Endothelial cell of umbilical vein (primary cell): ENCODE measurements around the gene HOXC13. TPM values are rescaled to one million over a fixed set of nuclear protein-coding genes. Genes with fewer than 3 reads are reported as not detected.

ENCODE experiments used
- BruUV-seq: library from RNA; stranded (reverse); fragments of 400-500 nt; replicated peaks from 2 replicates; lab custom pipeline; 2021; lab: Mats Ljungman, UMichigan
- CTCF ChIA-PET: fragments of 300-600, 350-600 bp; sonication (Branson Sonifier 250); formaldehyde crosslinking; loops from one replicate; lab custom pipeline; 2021; ENCODE audit warnings: antibody characterized with exemption, inconsistent platforms; lab: Charles Lee
- POLR2A ChIA-PET: fragments of 300-600, 350-600 bp; sonication (Branson Sonifier 250); formaldehyde crosslinking; loops from one replicate; lab custom pipeline; 2021; ENCODE audit warnings: antibody characterized with exemption, inconsistent platforms; lab: Charles Lee
- DNase-seq: peaks from one replicate; pipeline ENCODE4 v3.0.0-alpha.2; 2011; ENCODE audit warnings: low read depth, low spot score
- FAIRE-seq: peaks from 2 replicates; lab custom pipeline; 2011; peaks lifted over from hg19 to GRCh38; lab: Jason Lieb, UNC
- H2AFZ ChIP-seq: 2 replicates; pipeline ENCODE4 v1.6.0; 2012; ENCODE audit warnings: low read depth, low read length, control low read depth, inconsistent platforms
- H3K27ac ChIP-seq: 2 replicates; pipeline ENCODE4 v1.5.1; 2011; ENCODE audit warnings: low read depth, mild to moderate bottlenecking, control low read depth, low read length, moderate library complexity; ENCODE audit not compliant: insufficient read depth
- H3K27me3 ChIP-seq, 2 experiments: 2 replicates each; pipeline versions ENCODE4 v1.6.0 to v1.6.1; 2011; ENCODE audit warnings: low read length in 2 of 2, mixed read lengths in 1 of 2; ENCODE audit not compliant: control insufficient read depth in 2 of 2, insufficient read depth in 2 of 2
- H3K36me3 ChIP-seq, 2 experiments: 2 replicates in 1 of 2; 3 replicates in 1 of 2; pipeline ENCODE4 v1.5.1; 2011; ENCODE audit warnings: low read length in 2 of 2, mild to moderate bottlenecking in 1 of 2, moderate library complexity in 1 of 2; ENCODE audit not compliant: control insufficient read depth in 2 of 2, insufficient read depth in 2 of 2; ENCODE audit errors: extremely low read depth in 1 of 2
- H3K4me1 ChIP-seq: 3 replicates; pipeline ENCODE4 v1.5.1; 2011; ENCODE audit warnings: mild to moderate bottlenecking, low read length; ENCODE audit not compliant: control insufficient read depth, insufficient read depth; ENCODE audit errors: extremely low read depth
- H3K4me2 ChIP-seq: 2 replicates; pipeline ENCODE4 v1.6.1; 2011; ENCODE audit warnings: low read length, control low read depth, mixed read lengths; ENCODE audit not compliant: insufficient read depth
- H3K4me3 ChIP-seq, 3 experiments: fragments of 200-600 bp in 1 of 3; sonication (generic), shearing (Covaris generic) in 1 of 3; replicated peaks in 1 of 3; 2 replicates each; pipeline ENCODE4 v1.5.1; 2011 to 2016; ENCODE audit warnings: control low read depth in 3 of 3, low read length in 3 of 3, mild to moderate bottlenecking in 2 of 3, inconsistent platforms in 1 of 3, low read depth in 1 of 3, moderate library complexity in 1 of 3; ENCODE audit not compliant: insufficient read depth in 1 of 3
- H3K79me2 ChIP-seq: 2 replicates; pipeline ENCODE4 v1.6.0; 2012; ENCODE audit warnings: low read length, inconsistent platforms; ENCODE audit not compliant: control insufficient read depth, insufficient read depth
- H3K9ac ChIP-seq: replicated peaks from 2 replicates; pipeline ENCODE3; 2011; ENCODE audit warnings: low read length, control low read depth; ENCODE audit not compliant: insufficient read depth; ENCODE audit errors: extremely low read depth
- H3K9me1 ChIP-seq: replicated peaks from 3 replicates; pipeline ENCODE4 v1.6.0; 2011; ENCODE audit warnings: mild to moderate bottlenecking, low read length; ENCODE audit not compliant: control insufficient read depth, insufficient read depth; ENCODE audit errors: extremely low read depth
- H3K9me3 ChIP-seq: replicated peaks from 2 replicates; pipeline ENCODE4 v1.5.1; 2012; ENCODE audit warnings: low read length, inconsistent platforms; ENCODE audit not compliant: control insufficient read depth, insufficient read depth
- H4K20me1 ChIP-seq: replicated peaks from 2 replicates; pipeline ENCODE3; 2011; ENCODE audit warnings: mild to moderate bottlenecking, low read length; ENCODE audit not compliant: control insufficient read depth, insufficient read depth; ENCODE audit errors: extremely low read depth
- EZH2 ChIP-seq: IDR thresholded peaks from 2 replicates; pipeline ENCODE4 v1.6.1; 2012; ENCODE audit warnings: borderline replicate concordance, low read depth, mild to moderate bottlenecking, moderate library complexity, low read length, inconsistent platforms; ENCODE audit not compliant: severe bottlenecking
- GATA2 ChIP-seq: IDR thresholded peaks from 2 replicates; pipeline ENCODE4 v1.7.0; 2011; ENCODE audit warnings: low read depth, mild to moderate bottlenecking, moderate library complexity, mixed read lengths, low read length; ENCODE audit not compliant: insufficient read length, insufficient read depth
- POLR2A ChIP-seq: IDR thresholded peaks from 2 replicates; pipeline ENCODE4 v1.6.1; 2012; ENCODE audit warnings: low read depth, mild to moderate bottlenecking, control low read depth, low read length
- dilution Hi-C: fragments of 300-500 bp; cut with MboI; formaldehyde crosslinking; loops from one replicate; pipeline ENCODE4 v1.15.0; 2019; ENCODE audit warnings: low sequenced_read_pairs; ENCODE audit not compliant: extremely low pct_ligation_motif_present
- intact Hi-C: fragments of 100-400 bp; cut with micrococcal nuclease; formaldehyde crosslinking; loops from one replicate; pipeline ENCODE4 v1.10.0; 2022
- polyA plus RNA-seq, 4 experiments: library from polyadenylated mRNA; depleted of rRNA in 3 of 4; stranded (reverse) in 3 of 4; unstranded in 1 of 4; fragments of >200 nt; gene quantifications; 2 replicates each; pipeline versions ENCODE4 v1.2.1 to v1.2.3, GENCODE V29; 2011 to 2012; ENCODE audit warnings: missing spikeins in 1 of 4
- total RNA-seq: library from RNA; stranded (reverse); gene quantifications from 2 replicates; pipeline ENCODE4 v1.2.3, GENCODE V29; 2021
- TF ChIP-seq, protein P1 (sequence below): IDR thresholded peaks from 2 replicates; pipeline ENCODE4 v1.6.1; 2011; ENCODE audit not compliant: insufficient read depth, insufficient read length

The HOXC13 gene
- total and polyA plus RNA-seq, 2 donors (not counting 3 experiments of a cell fraction or from before 2014, with no cell fraction given) = not detected

DNA sequence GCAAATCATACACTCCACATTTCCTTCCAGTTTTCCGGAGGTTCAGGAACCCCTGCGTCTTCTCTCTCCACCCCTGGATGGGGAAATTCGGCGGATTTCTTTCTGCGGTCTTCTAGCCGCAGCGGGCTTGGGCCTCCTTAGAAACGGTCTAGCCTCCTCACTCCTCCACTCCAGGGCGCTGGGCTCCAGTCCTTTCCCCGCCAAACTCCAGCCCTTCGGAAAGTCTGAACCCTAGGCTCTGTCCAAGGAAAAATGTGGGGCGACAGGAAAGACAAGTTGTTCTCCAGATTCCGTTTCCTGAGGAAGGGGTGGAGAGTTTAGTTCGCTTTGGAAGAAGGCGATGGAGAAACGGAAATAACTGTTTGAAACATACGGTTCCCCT is 44.9 kb downstream of the HOXC13 start:
- no peak overlapping the region for H3K9ac ChIP-seq
- peaks cover 87 to 92% of the 10 kb centered on the region in 2 experiments for H3K27me3 ChIP-seq
- intact Hi-C loops = no loop called here
- DNase-seq (no peak), FAIRE-seq (no peak)
- no TSS peak for BruUV-seq
- no peaks in the 10 kb centered on the region for H4K20me1 ChIP-seq
- no peaks in the 10 kb centered on the region for H3K9me3 ChIP-seq
- no peak overlapping the region for H3K4me3 ChIP-seq
- H3K27ac ChIP-seq = no peak overlapping the region
- no peaks in the 10 kb centered on the region for H3K36me3 ChIP-seq
- no peaks in the 10 kb centered on the region for H3K79me2 ChIP-seq
- TF ChIP-seq POLR2A (no peak), GATA2 (no peak), EZH2 (peak; percentile 78)
- ChIA-PET POLR2A (no interaction called here), CTCF (interaction anchor here (3.2 to 3.9 kb wide), 2 partner anchors 218 to 224 kb away, joined by 34 to 44 read pairs; no protein-coding TSS in a partner anchor)
- H3K9me1 ChIP-seq = no peaks in the 10 kb centered on the region
- no peaks in the 10 kb centered on the region for H3K4me1 ChIP-seq
- dilution Hi-C loops = no loop called here
- H2AFZ ChIP-seq = no peak overlapping the region
- H3K4me2 ChIP-seq = no peak overlapping the region

DNA sequence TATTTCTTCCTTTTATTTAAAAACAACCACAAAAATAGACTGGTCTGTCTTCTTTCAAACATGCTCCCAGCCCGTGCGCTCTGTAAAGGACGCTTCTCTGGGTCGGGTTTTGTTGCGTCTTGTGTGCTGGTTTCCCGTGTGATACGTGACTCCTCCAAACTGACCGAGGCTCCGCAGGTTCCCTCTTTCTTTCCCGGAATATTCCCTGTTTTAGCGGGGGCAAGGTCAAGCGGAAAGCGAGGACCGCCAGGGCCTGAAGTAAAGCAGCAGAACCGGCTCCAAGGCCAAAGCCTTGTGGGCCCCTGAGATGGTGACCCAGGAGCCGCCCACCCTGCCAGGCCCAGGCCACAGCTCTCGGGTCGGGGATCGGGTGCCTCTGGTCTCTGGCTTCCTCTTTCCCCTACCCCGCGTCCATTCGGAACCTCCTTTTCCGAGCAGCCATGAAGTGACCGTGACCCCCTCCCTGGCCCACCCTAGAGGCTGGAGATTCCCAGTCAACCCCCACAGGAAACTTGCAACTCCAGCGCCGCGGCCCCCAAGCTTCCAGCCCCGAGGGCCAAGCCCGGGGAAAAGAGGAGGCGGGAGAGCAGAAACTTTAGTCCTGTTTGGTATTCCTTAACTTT is 45.4 kb downstream of the HOXC13 start:
- H3K79me2 ChIP-seq = no peaks in the 10 kb centered on the region
- H3K9ac ChIP-seq = no peak overlapping the region
- H3K9me3 ChIP-seq = no peaks in the 10 kb centered on the region
- no peak overlapping the region for H3K4me3 ChIP-seq
- intact Hi-C loops = no loop called here
- peaks cover 87 to 92% of the 10 kb centered on the region in 2 experiments for H3K27me3 ChIP-seq
- H3K36me3 ChIP-seq = no peaks in the 10 kb centered on the region
- dilution Hi-C loops = no loop called here
- no peaks in the 10 kb centered on the region for H4K20me1 ChIP-seq
- no peak for DNase-seq
- no TSS peak for BruUV-seq
- ChIA-PET CTCF (interaction anchor here (1.2 to 3.9 kb wide), 12 partner anchors 10 to 375 kb away, joined by 3 to 44 read pairs (median 8); partner anchors contain the start of gene HOXC5), POLR2A (no interaction called here)
- TF ChIP-seq, protein P1, sequence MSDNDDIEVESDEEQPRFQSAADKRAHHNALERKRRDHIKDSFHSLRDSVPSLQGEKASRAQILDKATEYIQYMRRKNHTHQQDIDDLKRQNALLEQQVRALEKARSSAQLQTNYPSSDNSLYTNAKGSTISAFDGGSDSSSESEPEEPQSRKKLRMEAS = no peak
- peak; percentile 77 for TF ChIP-seq EZH2
- H3K9me1 ChIP-seq = no peaks in the 10 kb centered on the region
- no peak overlapping the region for H2AFZ ChIP-seq
- no peaks in the 10 kb centered on the region for H3K4me1 ChIP-seq
- FAIRE-seq = no peak
- H3K4me2 ChIP-seq = no peak overlapping the region
- H3K27ac ChIP-seq = no peak overlapping the region
